Sigmoid colon (tissue), 7 donors: Measurements from ENCODE around the gene CDH15. TPM values are rescaled to one million over a fixed set of nuclear protein-coding genes. Genes with fewer than 3 reads are reported as not detected.
"Not testable (repeated sequence)": the region's sequence is repeated elsewhere in the genome, so short reads cannot be mapped to it uniquely, and the experiment has no call there.

ENCODE experiments used
- DNase-seq: peaks from one replicate; pipeline ENCODE4 v3.0.0-alpha.2; 2019
- H3K27ac ChIP-seq, 4 donors: fragments of 200-600 bp; sonication (generic); one replicate each; pipeline ENCODE4 v1.5.1; 2016 to 2019; ENCODE audit warnings: mild to moderate bottlenecking in 1 of 4
- H3K27me3 ChIP-seq, 3 donors: fragments of 200-600 bp; sonication (generic); one replicate each; pipeline ENCODE4 v1.5.1; 2019; ENCODE audit warnings: mild to moderate bottlenecking in 1 of 3
- H3K36me3 ChIP-seq, 4 donors: fragments of 200-600 bp; sonication (generic); one replicate each; pipeline ENCODE4 v1.5.1; 2016 to 2019
- H3K4me1 ChIP-seq, 4 donors: fragments of 200-600 bp; sonication (generic); one replicate each; pipeline ENCODE4 v1.5.1; 2017 to 2019
- H3K4me3 ChIP-seq, 4 donors: fragments of 200-600 bp; sonication (generic); one replicate each; pipeline ENCODE4 v1.5.1; 2017 to 2019; ENCODE audit warnings: mild to moderate bottlenecking in 2 of 4, moderate library complexity in 1 of 4
- H3K9me3 ChIP-seq, 4 donors: fragments of 200-600 bp in 3 of 4; sonication (generic) in 3 of 4; one replicate each; pipeline versions ENCODE4 v1.5.1 to v1.6.1; 2013 to 2019
- EP300 ChIP-seq, 4 donors: sonication (generic); formaldehyde crosslinking; IDR thresholded peaks; one replicate each; pipeline ENCODE4 v1.6.1; 2017; ENCODE audit warnings: antibody characterized with exemption in 4 of 4
- POLR2A ChIP-seq, 2 donors: fragments of 450-650 bp; IDR thresholded peaks; one replicate each; pipeline ENCODE4 v1.6.1; 2016; ENCODE audit warnings: antibody characterized with exemption in 2 of 2, mild to moderate bottlenecking in 2 of 2, moderate library complexity in 2 of 2
- POLR2AphosphoS5 ChIP-seq, 4 donors: sonication (generic); formaldehyde crosslinking; IDR thresholded peaks; one replicate each; pipeline ENCODE4 v1.6.1; 2017; ENCODE audit warnings: antibody characterized with exemption in 4 of 4
- WGBS, 2 donors: extraction: QIAGEN DNeasy Blood & Tissue Kit; methylation state at CpG; one replicate each; pipeline ENCODE4 v1.1.7; 2013; 5-methylcytosine and 5-hydroxymethylcytosine counted together
- intact Hi-C: fragments of 100-400 bp; cut with DNase I; formaldehyde crosslinking; loops from one replicate; pipeline ENCODE4 v1.15.1; 2023
- polyA plus RNA-seq, 3 donors: library from polyadenylated mRNA; stranded (reverse); fragments of 200-250 nt; gene quantifications; one replicate each; pipeline ENCODE4 v1.2.3, GENCODE V29; 2013
- total RNA-seq, 4 donors: library from RNA; depleted of rRNA; stranded (reverse); fragments of >200 nt; gene quantifications; one replicate each; pipeline ENCODE4 v1.1.0, GENCODE V29; 2016
- TF ChIP-seq, protein P1 (sequence below), 4 experiments: fragments of 450-650 bp in 3 of 4; fragments of 200-600 bp in 1 of 4; IDR thresholded peaks; one replicate each; pipeline ENCODE4 v1.5.1; 2016 to 2019; ENCODE audit warnings: antibody characterized with exemption in 4 of 4, mild to moderate bottlenecking in 3 of 4, moderate library complexity in 2 of 4
- donor health status: healthy with polysubstance abuse.
- donor health status: Bipolar disorder and iron deficiency.
- donor health status: healthy.

Gene CDH15
- total and polyA plus RNA-seq, 7 donors: 0.01 TPM; not detected in 6

- intact Hi-C loops: no loop called here
- H3K4me3 ChIP-seq: no peak overlapping the region
- no peak for DNase-seq
- WGBS, 2 donors: 66 to 74% methylated on average over 26 of the region's 26 CpGs
- no peak overlapping the region for H3K27ac ChIP-seq
- H3K36me3 ChIP-seq: no peaks in the 10 kb centered on the region
- TF ChIP-seq POLR2A (IDR thresholded peaks at IDR 0.05) (no peak), EP300 (IDR thresholded peaks at IDR 0.05) (no peak), POLR2AphosphoS5 (IDR thresholded peaks at IDR 0.05) (no peak)
- TF ChIP-seq, protein P1, sequence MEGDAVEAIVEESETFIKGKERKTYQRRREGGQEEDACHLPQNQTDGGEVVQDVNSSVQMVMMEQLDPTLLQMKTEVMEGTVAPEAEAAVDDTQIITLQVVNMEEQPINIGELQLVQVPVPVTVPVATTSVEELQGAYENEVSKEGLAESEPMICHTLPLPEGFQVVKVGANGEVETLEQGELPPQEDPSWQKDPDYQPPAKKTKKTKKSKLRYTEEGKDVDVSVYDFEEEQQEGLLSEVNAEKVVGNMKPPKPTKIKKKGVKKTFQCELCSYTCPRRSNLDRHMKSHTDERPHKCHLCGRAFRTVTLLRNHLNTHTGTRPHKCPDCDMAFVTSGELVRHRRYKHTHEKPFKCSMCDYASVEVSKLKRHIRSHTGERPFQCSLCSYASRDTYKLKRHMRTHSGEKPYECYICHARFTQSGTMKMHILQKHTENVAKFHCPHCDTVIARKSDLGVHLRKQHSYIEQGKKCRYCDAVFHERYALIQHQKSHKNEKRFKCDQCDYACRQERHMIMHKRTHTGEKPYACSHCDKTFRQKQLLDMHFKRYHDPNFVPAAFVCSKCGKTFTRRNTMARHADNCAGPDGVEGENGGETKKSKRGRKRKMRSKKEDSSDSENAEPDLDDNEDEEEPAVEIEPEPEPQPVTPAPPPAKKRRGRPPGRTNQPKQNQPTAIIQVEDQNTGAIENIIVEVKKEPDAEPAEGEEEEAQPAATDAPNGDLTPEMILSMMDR (IDR thresholded peaks at IDR 0.05): no peak
- no peaks in the 10 kb centered on the region for H3K4me1 ChIP-seq
- H3K27me3 ChIP-seq: peaks cover 0 to 50% (median 25%) of the 10 kb centered on the region in 3 donors
- H3K9me3 ChIP-seq: no peaks in the 10 kb centered on the region
These were observed 12.6 kb downstream of the CDH15 start for GRCh38 chr16:89183975-89184676.

DNA sequence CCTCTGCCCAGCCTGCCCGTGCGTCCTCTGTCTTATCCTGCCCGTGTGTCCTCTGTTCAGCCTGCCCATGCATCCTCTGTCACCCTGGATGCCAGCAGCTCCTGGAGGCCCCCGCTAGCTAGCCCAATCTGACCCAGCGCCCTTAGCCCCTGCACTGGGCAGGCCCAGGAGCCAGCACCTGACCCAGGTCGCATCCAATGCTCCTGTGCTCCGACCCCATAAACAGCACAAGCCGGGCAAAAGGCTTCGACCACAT lies 13.1 kb downstream of the CDH15 start:
- intact Hi-C loops: no loop called here
- Histone ChIP-seq H3K4me1 (no peaks in the 10 kb centered on the region), H3K4me3 (no peak overlapping the region), H3K9me3 (no peaks in the 10 kb centered on the region), H3K27ac (no peak overlapping the region), H3K27me3 (peaks cover 0 to 45% (median 20%) of the 10 kb centered on the region in 3 donors), H3K36me3 (no peaks in the 10 kb centered on the region)
- no peak for DNase-seq
- 59 to 78% methylated on average over 9 of the region's 9 CpGs for WGBS, 2 donors
- TF ChIP-seq, protein P1 (IDR thresholded peaks at IDR 0.05): no peak
- TF ChIP-seq POLR2A (IDR thresholded peaks at IDR 0.05) (no peak), EP300 (IDR thresholded peaks at IDR 0.05) (no peak), POLR2AphosphoS5 (IDR thresholded peaks at IDR 0.05) (no peak)

GRCh38 chr16:89184933-89185794 lies 13.6 kb downstream of the CDH15 start:
- Histone ChIP-seq H3K27me3 (peaks cover 0 to 39% (median 14%) of the 10 kb centered on the region in 3 donors), H3K36me3 (no peaks in the 10 kb centered on the region), H3K4me3 (no peak overlapping the region), H3K27ac (no peak overlapping the region), H3K4me1 (no peaks in the 10 kb centered on the region), H3K9me3 (no peaks in the 10 kb centered on the region)
- WGBS, 2 donors: 60 to 74% methylated on average over 48 of the region's 48 CpGs
- intact Hi-C loops: no loop called here
- TF ChIP-seq, protein P1 (IDR thresholded peaks at IDR 0.05): no peak
- TF ChIP-seq POLR2A (IDR thresholded peaks at IDR 0.05): no peak
- TF ChIP-seq POLR2AphosphoS5 (IDR thresholded peaks at IDR 0.05): no peak
- DNase-seq: no peak

DNA sequence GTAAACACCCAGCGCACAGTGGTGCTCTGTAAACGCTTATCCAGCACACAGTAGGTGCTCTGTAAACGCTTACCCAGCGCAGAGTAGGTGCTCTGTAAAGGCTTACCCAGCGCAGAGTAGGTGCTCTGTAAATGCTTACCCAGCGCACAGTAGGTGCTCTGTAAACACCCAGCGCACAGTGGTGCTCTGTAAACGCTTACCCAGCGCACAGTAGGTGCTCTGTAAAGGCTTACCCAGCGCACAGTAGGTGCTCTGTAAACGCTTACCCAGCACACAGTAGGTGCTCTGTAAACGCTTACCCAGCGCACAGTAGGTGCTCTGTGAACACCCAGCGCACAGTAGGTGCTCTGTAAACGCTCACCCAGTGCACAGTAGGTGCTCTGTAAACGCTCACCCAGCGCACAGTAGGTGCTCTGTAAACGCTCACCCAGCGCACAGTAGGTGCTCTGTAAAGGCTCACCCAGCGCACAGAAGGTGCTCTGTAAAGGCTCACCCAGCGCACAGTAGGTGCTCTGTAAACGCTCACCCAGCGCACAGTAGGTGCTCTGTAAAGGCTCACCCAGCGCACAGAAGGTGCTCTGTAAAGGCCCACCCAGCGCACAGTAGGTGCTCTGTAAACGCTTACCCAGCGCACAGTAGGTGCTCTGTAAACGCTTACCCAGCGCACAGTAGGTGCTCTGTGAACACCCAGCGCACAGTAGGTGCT lies 14.5 kb downstream of the CDH15 start:
- intact Hi-C loops, H3K27ac ChIP-seq, DNase-seq, H3K4me1 ChIP-seq, H3K9me3 ChIP-seq, H3K4me3 ChIP-seq, H3K36me3 ChIP-seq: not testable (repeated sequence)
- 82 to 94% methylated on average over 30 of the region's 30 CpGs for WGBS, 2 donors
- peaks cover 0 to 37% (median 15%) of the 10 kb centered on the region in 3 donors for H3K27me3 ChIP-seq

DNA sequence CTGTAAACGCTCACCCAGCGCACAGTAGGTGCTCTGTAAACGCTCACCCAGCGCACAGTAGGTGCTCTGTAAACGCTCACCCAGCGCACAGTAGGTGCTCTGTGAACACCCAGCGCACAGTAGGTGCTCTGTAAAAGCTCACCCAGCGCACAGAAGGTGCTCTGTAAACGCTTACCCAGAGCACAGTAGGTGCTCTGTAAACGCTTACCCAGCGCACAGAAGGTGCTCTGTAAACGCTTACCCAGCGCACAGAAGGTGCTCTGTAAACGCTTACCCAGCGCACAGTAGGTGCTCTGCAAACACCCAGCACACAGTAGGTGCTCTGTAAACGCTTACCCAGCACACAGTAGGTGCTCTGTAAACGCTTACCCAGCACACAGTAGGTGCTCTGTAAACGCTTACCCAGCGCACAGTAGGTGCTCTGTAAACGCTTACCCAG lies 15.1 kb downstream of the CDH15 start:
- H3K9me3 ChIP-seq, H3K27ac ChIP-seq, DNase-seq, H3K4me3 ChIP-seq, H3K36me3 ChIP-seq, H3K4me1 ChIP-seq, intact Hi-C loops: not testable (repeated sequence)
- H3K27me3 ChIP-seq: peaks cover 2 to 37% (median 15%) of the 10 kb centered on the region in 3 donors
- WGBS, 2 donors: 78 to 92% methylated on average over 20 of the region's 20 CpGs
